Measurements from ENCODE around the gene CCDC57. TPM values are rescaled to one million over a fixed set of nuclear protein-coding genes. Genes with fewer than 3 reads are reported as not detected.

The CCDC57 gene
- total and polyA plus RNA-seq, 9 of the 15 experiments (the other 6 are each of a cell fraction or from before 2014, with no cell fraction given): 0.83 to 36.2 (median 13.6) TPM

DNA sequence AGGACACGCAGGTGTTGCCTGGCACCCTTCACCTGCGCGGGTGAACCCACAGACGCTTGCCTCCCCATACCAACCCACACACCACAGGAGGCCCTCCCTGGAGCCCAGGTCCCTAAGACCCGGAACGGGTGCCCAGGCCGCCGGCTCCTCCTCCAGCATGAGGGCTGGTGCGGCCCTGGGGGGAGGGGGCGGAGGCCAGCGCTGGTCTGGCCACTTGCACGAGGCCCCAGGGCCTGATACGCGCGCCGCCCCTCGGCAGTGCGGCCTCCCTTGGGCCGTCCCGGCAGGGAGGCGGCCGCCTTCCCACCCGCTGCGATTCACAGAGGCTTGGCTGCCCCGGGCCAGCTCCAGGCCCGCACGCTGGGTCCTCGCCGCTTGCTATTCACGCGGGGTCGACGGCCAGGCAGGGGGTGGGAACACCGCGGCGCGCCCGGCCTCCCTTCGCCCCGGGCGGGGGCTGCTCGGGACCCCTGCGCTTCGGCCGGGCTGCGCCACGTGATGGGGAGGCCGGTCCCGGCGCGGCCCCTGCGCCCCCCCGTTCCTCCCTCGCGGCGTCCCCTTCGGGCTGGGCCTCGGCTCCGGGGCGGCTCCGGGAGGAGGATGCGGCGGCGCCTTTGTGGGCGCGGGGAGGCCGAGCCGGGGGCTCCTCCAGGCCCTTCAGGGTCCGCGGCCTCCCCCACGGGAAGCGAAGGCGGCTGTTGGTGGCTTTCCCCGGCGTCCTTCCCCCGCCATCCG lies 115.3 kb downstream of the CCDC57 start (continued):
- TF ChIP-seq, protein P1, sequence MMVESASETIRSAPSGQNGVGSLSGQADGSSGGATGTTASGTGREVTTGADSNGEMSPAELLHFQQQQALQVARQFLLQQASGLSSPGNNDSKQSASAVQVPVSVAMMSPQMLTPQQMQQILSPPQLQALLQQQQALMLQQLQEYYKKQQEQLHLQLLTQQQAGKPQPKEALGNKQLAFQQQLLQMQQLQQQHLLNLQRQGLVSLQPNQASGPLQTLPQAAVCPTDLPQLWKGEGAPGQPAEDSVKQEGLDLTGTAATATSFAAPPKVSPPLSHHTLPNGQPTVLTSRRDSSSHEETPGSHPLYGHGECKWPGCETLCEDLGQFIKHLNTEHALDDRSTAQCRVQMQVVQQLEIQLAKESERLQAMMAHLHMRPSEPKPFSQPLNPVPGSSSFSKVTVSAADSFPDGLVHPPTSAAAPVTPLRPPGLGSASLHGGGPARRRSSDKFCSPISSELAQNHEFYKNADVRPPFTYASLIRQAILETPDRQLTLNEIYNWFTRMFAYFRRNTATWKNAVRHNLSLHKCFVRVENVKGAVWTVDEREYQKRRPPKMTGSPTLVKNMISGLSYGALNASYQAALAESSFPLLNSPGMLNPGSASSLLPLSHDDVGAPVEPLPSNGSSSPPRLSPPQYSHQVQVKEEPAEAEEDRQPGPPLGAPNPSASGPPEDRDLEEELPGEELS (CRISPR knock-in tag; IDR thresholded peaks at IDR 0.05; ENCODE audit: borderline replicate concordance): peak; percentile 59; the same call in 1 of the 2 replicates
- TF ChIP-seq RBM14 (IDR thresholded peaks at IDR 0.05; ENCODE audit: borderline replicate concordance, insufficient read depth, low read depth, low read length) (peak; percentile 94; the same call in 1 of the 2 replicates), SMAD2 (IDR thresholded peaks at IDR 0.05; ENCODE audit: low read depth, low read length) (no peak), POLR3G (IDR thresholded peaks at IDR 0.05; ENCODE audit: extremely low read depth, insufficient read length, insufficient replicate concordance) (no peak), SAP30 (IDR thresholded peaks at IDR 0.05; ENCODE audit: borderline replicate concordance, insufficient read depth, low read depth, low read length, poor library complexity, severe bottlenecking) (peak; percentile 63), ARNT (IDR thresholded peaks at IDR 0.05) (no peak), ZNF12 (CRISPR knock-in tag; IDR thresholded peaks at IDR 0.05) (no peak), RBFOX2 (IDR thresholded peaks at IDR 0.05; ENCODE audit: low read depth, low read length) (peak; percentile 82), PHF8 (IDR thresholded peaks at IDR 0.05; ENCODE audit: borderline replicate concordance, low read length) (peak; percentile 10; the same call in 1 of the 2 replicates), MYC (IDR thresholded peaks at IDR 0.05; ENCODE audit: low read depth, low read length) (peak; percentile 81; the same call in 1 of the 2 replicates), MYC (CRISPR knock-in tag; IDR thresholded peaks at IDR 0.05; ENCODE audit: borderline replicate concordance, low read depth) (no peak)
- TF ChIP-seq, protein P2, sequence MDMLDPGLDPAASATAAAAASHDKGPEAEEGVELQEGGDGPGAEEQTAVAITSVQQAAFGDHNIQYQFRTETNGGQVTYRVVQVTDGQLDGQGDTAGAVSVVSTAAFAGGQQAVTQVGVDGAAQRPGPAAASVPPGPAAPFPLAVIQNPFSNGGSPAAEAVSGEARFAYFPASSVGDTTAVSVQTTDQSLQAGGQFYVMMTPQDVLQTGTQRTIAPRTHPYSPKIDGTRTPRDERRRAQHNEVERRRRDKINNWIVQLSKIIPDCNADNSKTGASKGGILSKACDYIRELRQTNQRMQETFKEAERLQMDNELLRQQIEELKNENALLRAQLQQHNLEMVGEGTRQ (CRISPR knock-in tag; IDR thresholded peaks at IDR 0.05): 0 out of 2 replicates have a peak, but pooled peaks have one; percentile 14
- TF ChIP-seq, protein P3, sequence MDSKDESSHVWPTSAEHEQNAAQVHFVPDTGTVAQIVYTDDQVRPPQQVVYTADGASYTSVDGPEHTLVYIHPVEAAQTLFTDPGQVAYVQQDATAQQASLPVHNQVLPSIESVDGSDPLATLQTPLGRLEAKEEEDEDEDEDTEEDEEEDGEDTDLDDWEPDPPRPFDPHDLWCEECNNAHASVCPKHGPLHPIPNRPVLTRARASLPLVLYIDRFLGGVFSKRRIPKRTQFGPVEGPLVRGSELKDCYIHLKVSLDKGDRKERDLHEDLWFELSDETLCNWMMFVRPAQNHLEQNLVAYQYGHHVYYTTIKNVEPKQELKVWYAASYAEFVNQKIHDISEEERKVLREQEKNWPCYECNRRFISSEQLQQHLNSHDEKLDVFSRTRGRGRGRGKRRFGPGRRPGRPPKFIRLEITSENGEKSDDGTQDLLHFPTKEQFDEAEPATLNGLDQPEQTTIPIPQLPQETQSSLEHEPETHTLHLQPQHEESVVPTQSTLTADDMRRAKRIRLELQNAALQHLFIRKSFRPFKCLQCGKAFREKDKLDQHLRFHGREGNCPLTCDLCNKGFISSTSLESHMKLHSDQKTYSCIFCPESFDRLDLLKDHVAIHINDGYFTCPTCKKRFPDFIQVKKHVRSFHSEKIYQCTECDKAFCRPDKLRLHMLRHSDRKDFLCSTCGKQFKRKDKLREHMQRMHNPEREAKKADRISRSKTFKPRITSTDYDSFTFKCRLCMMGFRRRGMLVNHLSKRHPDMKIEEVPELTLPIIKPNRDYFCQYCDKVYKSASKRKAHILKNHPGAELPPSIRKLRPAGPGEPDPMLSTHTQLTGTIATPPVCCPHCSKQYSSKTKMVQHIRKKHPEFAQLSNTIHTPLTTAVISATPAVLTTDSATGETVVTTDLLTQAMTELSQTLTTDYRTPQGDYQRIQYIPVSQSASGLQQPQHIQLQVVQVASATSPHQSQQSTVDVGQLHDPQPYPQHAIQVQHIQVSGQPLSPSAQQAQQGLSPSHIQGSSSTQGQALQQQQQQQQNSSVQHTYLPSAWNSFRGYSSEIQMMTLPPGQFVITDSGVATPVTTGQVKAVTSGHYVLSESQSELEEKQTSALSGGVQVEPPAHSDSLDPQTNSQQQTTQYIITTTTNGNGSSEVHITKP (IDR thresholded peaks at IDR 0.05; ENCODE audit: partially characterized antibody): peak; percentile 73
- TF ChIP-seq, protein P4, sequence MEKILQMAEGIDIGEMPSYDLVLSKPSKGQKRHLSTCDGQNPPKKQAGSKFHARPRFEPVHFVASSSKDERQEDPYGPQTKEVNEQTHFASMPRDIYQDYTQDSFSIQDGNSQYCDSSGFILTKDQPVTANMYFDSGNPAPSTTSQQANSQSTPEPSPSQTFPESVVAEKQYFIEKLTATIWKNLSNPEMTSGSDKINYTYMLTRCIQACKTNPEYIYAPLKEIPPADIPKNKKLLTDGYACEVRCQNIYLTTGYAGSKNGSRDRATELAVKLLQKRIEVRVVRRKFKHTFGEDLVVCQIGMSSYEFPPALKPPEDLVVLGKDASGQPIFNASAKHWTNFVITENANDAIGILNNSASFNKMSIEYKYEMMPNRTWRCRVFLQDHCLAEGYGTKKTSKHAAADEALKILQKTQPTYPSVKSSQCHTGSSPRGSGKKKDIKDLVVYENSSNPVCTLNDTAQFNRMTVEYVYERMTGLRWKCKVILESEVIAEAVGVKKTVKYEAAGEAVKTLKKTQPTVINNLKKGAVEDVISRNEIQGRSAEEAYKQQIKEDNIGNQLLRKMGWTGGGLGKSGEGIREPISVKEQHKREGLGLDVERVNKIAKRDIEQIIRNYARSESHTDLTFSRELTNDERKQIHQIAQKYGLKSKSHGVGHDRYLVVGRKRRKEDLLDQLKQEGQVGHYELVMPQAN (IDR thresholded peaks at IDR 0.05; ENCODE audit: borderline replicate concordance): peak; percentile 41; the same call in 1 of the 2 replicates
- TF ChIP-seq, protein P5, sequence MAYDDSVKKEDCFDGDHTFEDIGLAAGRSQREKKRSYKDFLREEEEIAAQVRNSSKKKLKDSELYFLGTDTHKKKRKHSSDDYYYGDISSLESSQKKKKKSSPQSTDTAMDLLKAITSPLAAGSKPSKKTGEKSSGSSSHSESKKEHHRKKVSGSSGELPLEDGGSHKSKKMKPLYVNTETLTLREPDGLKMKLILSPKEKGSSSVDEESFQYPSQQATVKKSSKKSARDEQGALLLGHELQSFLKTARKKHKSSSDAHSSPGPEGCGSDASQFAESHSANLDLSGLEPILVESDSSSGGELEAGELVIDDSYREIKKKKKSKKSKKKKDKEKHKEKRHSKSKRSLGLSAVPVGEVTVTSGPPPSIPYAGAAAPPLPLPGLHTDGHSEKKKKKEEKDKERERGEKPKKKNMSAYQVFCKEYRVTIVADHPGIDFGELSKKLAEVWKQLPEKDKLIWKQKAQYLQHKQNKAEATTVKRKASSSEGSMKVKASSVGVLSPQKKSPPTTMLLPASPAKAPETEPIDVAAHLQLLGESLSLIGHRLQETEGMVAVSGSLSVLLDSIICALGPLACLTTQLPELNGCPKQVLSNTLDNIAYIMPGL (CRISPR knock-in tag; IDR thresholded peaks at IDR 0.05): 0 out of 2 replicates have a peak, but pooled peaks have one; percentile 43
